ENCODE measurements around the gene BTBD6.

DNA sequence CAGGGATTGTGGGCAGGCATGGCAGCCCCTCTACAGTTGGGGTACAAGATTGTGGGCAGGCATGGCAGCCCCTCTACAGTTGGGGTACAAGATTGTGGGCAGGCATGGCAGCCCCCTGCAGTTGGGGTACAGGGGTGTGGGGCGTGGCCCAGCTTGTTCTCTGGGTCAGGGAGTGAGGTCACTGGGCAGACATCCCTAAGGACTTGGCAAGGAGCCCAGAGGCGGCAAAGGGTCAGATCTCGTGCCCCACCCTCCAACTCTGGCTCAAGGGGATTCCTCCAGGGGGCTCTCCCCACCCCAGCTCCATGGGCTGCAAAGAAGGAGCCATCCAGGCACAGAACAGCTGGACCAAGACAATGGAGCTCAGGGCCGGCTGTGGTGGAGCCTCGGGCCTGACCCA, 41.5 kb upstream of the BTBD6 start:
- TF ChIP-seq, protein P1, sequence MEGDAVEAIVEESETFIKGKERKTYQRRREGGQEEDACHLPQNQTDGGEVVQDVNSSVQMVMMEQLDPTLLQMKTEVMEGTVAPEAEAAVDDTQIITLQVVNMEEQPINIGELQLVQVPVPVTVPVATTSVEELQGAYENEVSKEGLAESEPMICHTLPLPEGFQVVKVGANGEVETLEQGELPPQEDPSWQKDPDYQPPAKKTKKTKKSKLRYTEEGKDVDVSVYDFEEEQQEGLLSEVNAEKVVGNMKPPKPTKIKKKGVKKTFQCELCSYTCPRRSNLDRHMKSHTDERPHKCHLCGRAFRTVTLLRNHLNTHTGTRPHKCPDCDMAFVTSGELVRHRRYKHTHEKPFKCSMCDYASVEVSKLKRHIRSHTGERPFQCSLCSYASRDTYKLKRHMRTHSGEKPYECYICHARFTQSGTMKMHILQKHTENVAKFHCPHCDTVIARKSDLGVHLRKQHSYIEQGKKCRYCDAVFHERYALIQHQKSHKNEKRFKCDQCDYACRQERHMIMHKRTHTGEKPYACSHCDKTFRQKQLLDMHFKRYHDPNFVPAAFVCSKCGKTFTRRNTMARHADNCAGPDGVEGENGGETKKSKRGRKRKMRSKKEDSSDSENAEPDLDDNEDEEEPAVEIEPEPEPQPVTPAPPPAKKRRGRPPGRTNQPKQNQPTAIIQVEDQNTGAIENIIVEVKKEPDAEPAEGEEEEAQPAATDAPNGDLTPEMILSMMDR (IDR thresholded peaks at IDR 0.05), result no peak
- no peak for TF ChIP-seq POLR2A (IDR thresholded peaks at IDR 0.05)
